Peyer's patch (tissue), 4 donors: ENCODE data around the gene KCNQ1.

Experiments
- POLR2A ChIP-seq, 2 donors: fragments of 450-650 bp; IDR thresholded peaks; one replicate each; pipeline ENCODE4 v1.5.1; 2017; ENCODE audit warnings: antibody characterized with exemption in 2 of 2, mild to moderate bottlenecking in 2 of 2, moderate library complexity in 2 of 2
- TF ChIP-seq, protein P1 (sequence below), 6 experiments: fragments of 450-650 bp in 4 of 6; fragments of 200-600 bp in 2 of 6; sonication (generic) in 1 of 6; IDR thresholded peaks; one replicate each; pipeline ENCODE4 v1.5.1; 2017 to 2019; ENCODE audit warnings: antibody characterized with exemption in 6 of 6, mild to moderate bottlenecking in 3 of 6, moderate library complexity in 1 of 6

DNA sequence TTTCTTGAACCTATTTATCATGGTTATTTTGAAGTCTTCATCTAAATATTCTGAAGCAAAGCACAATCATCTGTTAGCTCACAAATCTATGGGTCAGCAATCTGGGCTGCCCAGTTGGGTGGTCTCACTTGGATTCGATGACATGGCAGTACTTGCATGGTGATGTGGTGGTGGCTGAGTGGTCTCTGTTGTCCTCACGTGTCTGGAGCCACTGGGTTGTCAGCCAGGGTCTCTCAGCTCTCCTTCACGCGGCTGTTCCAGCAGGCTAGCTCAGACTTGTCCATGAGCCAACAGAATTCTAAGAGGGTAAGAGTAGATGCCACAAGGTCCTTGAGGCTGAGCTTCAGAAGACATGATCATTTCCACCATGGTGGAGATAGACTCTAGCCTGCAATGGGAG is 321.4 kb downstream of the KCNQ1 start:
- TF ChIP-seq, protein P1, sequence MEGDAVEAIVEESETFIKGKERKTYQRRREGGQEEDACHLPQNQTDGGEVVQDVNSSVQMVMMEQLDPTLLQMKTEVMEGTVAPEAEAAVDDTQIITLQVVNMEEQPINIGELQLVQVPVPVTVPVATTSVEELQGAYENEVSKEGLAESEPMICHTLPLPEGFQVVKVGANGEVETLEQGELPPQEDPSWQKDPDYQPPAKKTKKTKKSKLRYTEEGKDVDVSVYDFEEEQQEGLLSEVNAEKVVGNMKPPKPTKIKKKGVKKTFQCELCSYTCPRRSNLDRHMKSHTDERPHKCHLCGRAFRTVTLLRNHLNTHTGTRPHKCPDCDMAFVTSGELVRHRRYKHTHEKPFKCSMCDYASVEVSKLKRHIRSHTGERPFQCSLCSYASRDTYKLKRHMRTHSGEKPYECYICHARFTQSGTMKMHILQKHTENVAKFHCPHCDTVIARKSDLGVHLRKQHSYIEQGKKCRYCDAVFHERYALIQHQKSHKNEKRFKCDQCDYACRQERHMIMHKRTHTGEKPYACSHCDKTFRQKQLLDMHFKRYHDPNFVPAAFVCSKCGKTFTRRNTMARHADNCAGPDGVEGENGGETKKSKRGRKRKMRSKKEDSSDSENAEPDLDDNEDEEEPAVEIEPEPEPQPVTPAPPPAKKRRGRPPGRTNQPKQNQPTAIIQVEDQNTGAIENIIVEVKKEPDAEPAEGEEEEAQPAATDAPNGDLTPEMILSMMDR (IDR thresholded peaks at IDR 0.05): no peak
- no peak for TF ChIP-seq POLR2A (IDR thresholded peaks at IDR 0.05)
